H1 (cell line): ENCODE results near the gene LHPP. TPM values are rescaled to one million over a fixed set of nuclear protein-coding genes. Genes with fewer than 3 reads are reported as not detected.

ENCODE experiments used
- CTCF ChIA-PET: fragments of 300-600 bp; sonication (Branson Sonifier 250); formaldehyde crosslinking; loops from one replicate; lab custom pipeline; 2021; ENCODE audit not compliant: partially characterized antibody; lab: Charles Lee
- POLR2A ChIA-PET: fragments of 300-600 bp; sonication (Branson Sonifier 250); formaldehyde crosslinking; loops from one replicate; lab custom pipeline; 2021; ENCODE audit warnings: inconsistent platforms; ENCODE audit not compliant: partially characterized antibody; lab: Charles Lee
- DNase-seq, 2 experiments: peaks; one replicate each; pipeline versions ENCODE4 v3.0.0 to v3.0.0-alpha.2; 2010 to 2022; ENCODE audit warnings: low spot score in 2 of 2, low read depth in 1 of 2, mixed read lengths in 1 of 2
- FAIRE-seq: peaks from 2 replicates; lab custom pipeline; 2011; peaks lifted over from hg19 to GRCh38; lab: Jason Lieb, UNC
- H2AFZ ChIP-seq: 2 replicates; pipeline ENCODE4 v1.8.1; 2012; ENCODE audit warnings: low read length, inconsistent platforms
- H2AK5ac ChIP-seq: 2 replicates; pipeline ENCODE4 v1.6.1; 2013; ENCODE audit warnings: low read depth, low read length
- H2BK120ac ChIP-seq: replicated peaks from 2 replicates; pipeline ENCODE3; 2013; ENCODE audit warnings: low read depth, low read length, inconsistent platforms
- H2BK12ac ChIP-seq: 2 replicates; pipeline ENCODE4 v1.6.1; 2013; ENCODE audit warnings: low read depth, low read length
- H2BK15ac ChIP-seq: 2 replicates; pipeline ENCODE4 v1.6.1; 2013; ENCODE audit warnings: low read length
- H2BK20ac ChIP-seq: 2 replicates; pipeline ENCODE4 v1.6.1; 2013; ENCODE audit warnings: low read length
- H2BK5ac ChIP-seq: 2 replicates; pipeline ENCODE4 v1.6.1; 2013; ENCODE audit warnings: low read depth, low read length
- H3K14ac ChIP-seq: 2 replicates; pipeline ENCODE4 v1.6.1; 2013; ENCODE audit warnings: inconsistent platforms; ENCODE audit not compliant: insufficient read length
- H3K18ac ChIP-seq: 2 replicates; pipeline ENCODE4 v1.6.1; 2013; ENCODE audit warnings: low read length; ENCODE audit errors: extremely low read depth
- H3K23ac ChIP-seq: 2 replicates; pipeline ENCODE4 v1.6.1; 2013; ENCODE audit warnings: inconsistent platforms; ENCODE audit not compliant: insufficient read length
- H3K23me2 ChIP-seq: 2 replicates; pipeline ENCODE4 v1.6.1; 2013; ENCODE audit warnings: low read depth, low read length
- H3K27ac ChIP-seq: 2 replicates; pipeline ENCODE4 v1.6.1; 2011; ENCODE audit warnings: low read depth, low read length, inconsistent platforms
- H3K27me3 ChIP-seq, 4 experiments: replicated peaks in 1 of 4; 1 replicate in 1 of 4; 2 replicates in 3 of 4; pipeline versions ENCODE4 v1.6.1 to v1.8.1; 2011 to 2013; ENCODE audit warnings: low read length in 3 of 4, mild to moderate bottlenecking in 3 of 4, inconsistent platforms in 2 of 4, mixed read lengths in 2 of 4, moderate library complexity in 1 of 4; ENCODE audit not compliant: control insufficient read depth in 3 of 4, insufficient read depth in 3 of 4; ENCODE audit errors: extremely low read depth in 1 of 4
- H3K36me3 ChIP-seq, 4 experiments: 2 replicates each; pipeline versions ENCODE4 v1.6.1 to v1.8.1; 2011 to 2013; ENCODE audit warnings: mild to moderate bottlenecking in 4 of 4, low read length in 3 of 4, moderate library complexity in 2 of 4, control low read depth in 1 of 4, inconsistent platforms in 1 of 4; ENCODE audit not compliant: insufficient read depth in 4 of 4, control insufficient read depth in 2 of 4
- H3K4ac ChIP-seq: replicated peaks from 2 replicates; pipeline ENCODE3; 2013; ENCODE audit warnings: low read length, low read depth, mixed read lengths, inconsistent platforms; ENCODE audit not compliant: insufficient read length
- H3K4me1 ChIP-seq, 4 experiments: replicated peaks in 1 of 4; 1 replicate in 1 of 4; 2 replicates in 3 of 4; pipeline versions ENCODE4 v1.6.1 to v1.8.1; 2011 to 2013; ENCODE audit warnings: low read length in 3 of 4, inconsistent platforms in 2 of 4, mixed read lengths in 1 of 4; ENCODE audit not compliant: insufficient read depth in 4 of 4, control insufficient read depth in 3 of 4
- H3K4me2 ChIP-seq, 2 experiments: 2 replicates each; pipeline versions ENCODE4 v1.6.1 to v1.8.1; 2011 to 2013; ENCODE audit warnings: low read depth in 2 of 2, low read length in 2 of 2, control low read depth in 1 of 2, inconsistent platforms in 1 of 2, mild to moderate bottlenecking in 1 of 2; ENCODE audit not compliant: insufficient read depth in 1 of 2
- H3K4me3 ChIP-seq, 4 experiments: fragments of 200-600, 300-600 bp in 1 of 4; sonication (generic), shearing (Covaris generic), sonication (Bioruptor Twin) in 1 of 4; 2 replicates each; pipeline versions ENCODE4 v1.5.1 to v1.8.1; 2011 to 2016; ENCODE audit warnings: low read length in 4 of 4, low read depth in 3 of 4, control low read depth in 2 of 4, inconsistent platforms in 2 of 4, mild to moderate bottlenecking in 2 of 4, mixed read lengths in 1 of 4, moderate library complexity in 1 of 4; ENCODE audit not compliant: insufficient read depth in 2 of 4; ENCODE audit errors: extremely low read depth in 1 of 4
- H3K56ac ChIP-seq: replicated peaks from 2 replicates; pipeline ENCODE3; 2013; ENCODE audit warnings: low read depth, mild to moderate bottlenecking, mixed read lengths, low read length, inconsistent platforms; ENCODE audit not compliant: insufficient read length
- H3K79me1 ChIP-seq: 2 replicates; pipeline ENCODE4 v1.6.1; 2013; ENCODE audit warnings: low read depth, low read length, control low read depth
- H3K79me2 ChIP-seq, 2 experiments: 2 replicates each; pipeline versions ENCODE4 v1.6.1 to v1.8.1; 2012 to 2013; ENCODE audit warnings: low read length in 2 of 2, mild to moderate bottlenecking in 2 of 2, inconsistent platforms in 1 of 2; ENCODE audit not compliant: insufficient read depth in 2 of 2, control insufficient read depth in 1 of 2
- H3K9ac ChIP-seq, 4 experiments: replicated peaks in 1 of 4; 1 replicate in 1 of 4; 2 replicates in 3 of 4; pipeline versions ENCODE4 v1.6.1 to v1.8.1; 2011 to 2013; ENCODE audit warnings: low read depth in 3 of 4, low read length in 3 of 4, control low read depth in 2 of 4, mild to moderate bottlenecking in 2 of 4, moderate library complexity in 2 of 4, inconsistent platforms in 1 of 4; ENCODE audit errors: extremely low read depth in 1 of 4
- H3K9me3 ChIP-seq, 2 experiments: 2 replicates each; pipeline versions ENCODE4 v1.6.1 to v1.8.1; 2012 to 2013; ENCODE audit warnings: mild to moderate bottlenecking in 2 of 2, moderate library complexity in 2 of 2, control low read depth in 1 of 2, inconsistent platforms in 1 of 2, low read depth in 1 of 2, low read length in 1 of 2, mixed read lengths in 1 of 2; ENCODE audit not compliant: insufficient read depth in 2 of 2
- H4K20me1 ChIP-seq, 2 experiments: replicated peaks in 1 of 2; 2 replicates each; pipeline versions ENCODE3 to v1.8.1; 2011 to 2013; ENCODE audit warnings: inconsistent platforms in 2 of 2, low read length in 2 of 2, mild to moderate bottlenecking in 1 of 2; ENCODE audit not compliant: insufficient read depth in 2 of 2, control insufficient read depth in 1 of 2
- H4K5ac ChIP-seq: 2 replicates; pipeline ENCODE4 v1.6.1; 2013; ENCODE audit warnings: low read length, low read depth, mixed read lengths, inconsistent platforms; ENCODE audit not compliant: insufficient read length
- H4K8ac ChIP-seq: 2 replicates; pipeline ENCODE4 v1.8.0; 2013; ENCODE audit warnings: mild to moderate bottlenecking, moderate library complexity, low read length, inconsistent platforms; ENCODE audit not compliant: insufficient read depth; ENCODE audit errors: extremely low read depth
- H4K91ac ChIP-seq: replicated peaks from 2 replicates; pipeline ENCODE3; 2013; ENCODE audit warnings: low read length, mixed read lengths, inconsistent platforms; ENCODE audit not compliant: insufficient read length
- ASH2L ChIP-seq: fragments of 200-600, 300-600 bp; sonication (generic); IDR thresholded peaks from one replicate; pipeline ENCODE4 v1.7.1; 2017; ENCODE audit warnings: low read length
- CBX5 ChIP-seq: fragments of 300-800, 300-1000 bp; sonication (generic); IDR thresholded peaks from 2 replicates; pipeline ENCODE4 v1.7.1; 2016; ENCODE audit warnings: antibody characterized with exemption, low read length, low read depth
- CBX8 ChIP-seq: fragments of 300-800, 300-1000 bp; sonication (generic); IDR thresholded peaks from 2 replicates; pipeline ENCODE4 v1.7.1; 2016; ENCODE audit warnings: low read depth, low read length, borderline replicate concordance
- EGR1 ChIP-seq: IDR thresholded peaks from 2 replicates; pipeline ENCODE4 v1.6.1; 2011; ENCODE audit warnings: low read depth, low read length, borderline replicate concordance
- GTF2F1 ChIP-seq: IDR thresholded peaks from 2 replicates; pipeline ENCODE4 v1.6.1; 2012; ENCODE audit warnings: low read depth, low read length, improper control_type of control experiment, borderline replicate concordance
- RNF2 ChIP-seq: fragments of 200-900, 300-1000 bp; sonication (generic); IDR thresholded peaks from 2 replicates; pipeline ENCODE4 v1.7.1; 2016; ENCODE audit warnings: borderline replicate concordance, low read depth, mild to moderate bottlenecking, antibody characterized with exemption, low read length; ENCODE audit not compliant: poor library complexity, severe bottlenecking; ENCODE audit errors: missing control alignments
- SAP30 ChIP-seq: fragments of 300-600 bp; sonication (generic); IDR thresholded peaks from 2 replicates; pipeline ENCODE4 v1.7.1; 2012; ENCODE audit warnings: low read length, moderate library complexity, mild to moderate bottlenecking, inconsistent platforms; ENCODE audit not compliant: insufficient read depth, insufficient replicate concordance
- WGBS, 2 experiments: shearing (Covaris generic) in 1 of 2; methylation state at CpG; one replicate each; pipeline versions ENCODE4 v1.1.6 to v1.1.7; 2013 to 2015; ENCODE audit warnings: low lambda C conversion rate in 2 of 2, mixed read lengths in 2 of 2, inconsistent platforms in 1 of 2, low coverage in 1 of 2, missing lambda C conversion rate in 1 of 2; ENCODE audit not compliant: insufficient replicate concordance in 2 of 2, insufficient coverage in 1 of 2, insufficient read length in 1 of 2; ENCODE audit errors: extremely low coverage in 1 of 2, missing lambda C conversion rate in 1 of 2; 5-methylcytosine and 5-hydroxymethylcytosine counted together
- polyA plus RNA-seq, 7 experiments: library from polyadenylated mRNA; depleted of rRNA in 3 of 7; stranded (reverse) in 5 of 7; unstranded in 2 of 7; fragments of >200 nt in 5 of 7; fragments of 200-250 nt in 2 of 7; gene quantifications; 1 replicate in 5 of 7; 2 replicates in 1 of 7; 4 replicates in 1 of 7; pipeline versions ENCODE4 v1.2.1 to v1.2.3, GENCODE V29; 2011 to 2013; ENCODE audit warnings: missing spikeins in 2 of 7, mixed read lengths in 2 of 7
- total RNA-seq: library from RNA; stranded (reverse); fragmentation: NEBNext Ultra II Directional; extraction: Animal tissue kit (Norgen Biotek cat#: 25700); gene quantifications from 2 replicates; pipeline ENCODE4 v1.2.1, GENCODE V29; 2021
- TF ChIP-seq, protein P1 (sequence below): IDR thresholded peaks from 2 replicates; pipeline ENCODE4 v1.6.1; 2012; ENCODE audit warnings: low read length, inconsistent platforms
- TF ChIP-seq, protein P2 (sequence below): IDR thresholded peaks from 2 replicates; pipeline ENCODE4 v1.6.1; 2011; ENCODE audit warnings: low read length, improper control_type of control experiment

The LHPP gene
- total and polyA plus RNA-seq, 2 of the 8 experiments (the other 6 are each of a cell fraction or from before 2014, with no cell fraction given): 26.0 to 45.0 TPM

GRCh38 chr10:124643330-124644009 lies 181.8 kb downstream of the LHPP start:
- H3K23ac ChIP-seq: no peak overlapping the region
- H3K4me1 ChIP-seq: peaks cover 0 to 6% (median 2%) of the 10 kb centered on the region in 4 experiments; a peak in 2 of 7 replicates
- H3K79me2 ChIP-seq: no peaks in the 10 kb centered on the region; a peak in 1 of 4 replicates
- no peak overlapping the region for H2BK15ac ChIP-seq
- H3K4me3 ChIP-seq: no peak overlapping the region
- no peak overlapping the region for H3K18ac ChIP-seq
- no peak overlapping the region for H2BK120ac ChIP-seq
- whole genome bisulfite sequencing, 2 experiments: 93% methylated on average over 30 of the region's 30 CpGs; no CpG with 5 or more reads in 1 of the 2 experiments
- peaks cover 1 to 3% of the 10 kb centered on the region in 2 experiments for H4K20me1 ChIP-seq
- FAIRE-seq: no peak
- H4K8ac ChIP-seq: no peak overlapping the region
- ChIA-PET CTCF (interaction anchor here (0.9 to 5.5 kb wide), 17 partner anchors 11 to 104 kb away, joined by 3 to 37 read pairs (median 4); no protein-coding TSS in a partner anchor), POLR2A (no interaction called here)
- H2BK12ac ChIP-seq: no peak overlapping the region
- no peak overlapping the region for H4K91ac ChIP-seq
- no peak overlapping the region for H3K56ac ChIP-seq
- H3K23me2 ChIP-seq: 0 out of 2 replicates have a peak, but pooled peaks cover 2% of the 10 kb centered on the region
- H3K4me2 ChIP-seq: no peak overlapping the region
- H3K9me3 ChIP-seq: no peaks in the 10 kb centered on the region
- no peak overlapping the region for H4K5ac ChIP-seq
- H3K9ac ChIP-seq: no peak overlapping the region
- H2AFZ ChIP-seq: no peak overlapping the region
- H3K79me1 ChIP-seq: no peaks in the 10 kb centered on the region; the same call in 1 of the 2 replicates
- no peaks in the 10 kb centered on the region for H3K27me3 ChIP-seq
- H2BK5ac ChIP-seq: no peak overlapping the region
- H2AK5ac ChIP-seq: no peak overlapping the region
- H3K36me3 ChIP-seq: no peaks in the 10 kb centered on the region
- H3K14ac ChIP-seq: no peak overlapping the region
- DNase-seq: no peak
- H3K27ac ChIP-seq: no peak overlapping the region
- H3K4ac ChIP-seq: no peak overlapping the region
- no peak overlapping the region for H2BK20ac ChIP-seq
- no peak for TF ChIP-seq CBX5
- no peak for TF ChIP-seq RNF2
- no peak for TF ChIP-seq EGR1
- TF ChIP-seq, protein P1, sequence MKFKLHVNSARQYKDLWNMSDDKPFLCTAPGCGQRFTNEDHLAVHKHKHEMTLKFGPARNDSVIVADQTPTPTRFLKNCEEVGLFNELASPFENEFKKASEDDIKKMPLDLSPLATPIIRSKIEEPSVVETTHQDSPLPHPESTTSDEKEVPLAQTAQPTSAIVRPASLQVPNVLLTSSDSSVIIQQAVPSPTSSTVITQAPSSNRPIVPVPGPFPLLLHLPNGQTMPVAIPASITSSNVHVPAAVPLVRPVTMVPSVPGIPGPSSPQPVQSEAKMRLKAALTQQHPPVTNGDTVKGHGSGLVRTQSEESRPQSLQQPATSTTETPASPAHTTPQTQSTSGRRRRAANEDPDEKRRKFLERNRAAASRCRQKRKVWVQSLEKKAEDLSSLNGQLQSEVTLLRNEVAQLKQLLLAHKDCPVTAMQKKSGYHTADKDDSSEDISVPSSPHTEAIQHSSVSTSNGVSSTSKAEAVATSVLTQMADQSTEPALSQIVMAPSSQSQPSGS: no peak
- no peak for TF ChIP-seq GTF2F1
- TF ChIP-seq, protein P2, sequence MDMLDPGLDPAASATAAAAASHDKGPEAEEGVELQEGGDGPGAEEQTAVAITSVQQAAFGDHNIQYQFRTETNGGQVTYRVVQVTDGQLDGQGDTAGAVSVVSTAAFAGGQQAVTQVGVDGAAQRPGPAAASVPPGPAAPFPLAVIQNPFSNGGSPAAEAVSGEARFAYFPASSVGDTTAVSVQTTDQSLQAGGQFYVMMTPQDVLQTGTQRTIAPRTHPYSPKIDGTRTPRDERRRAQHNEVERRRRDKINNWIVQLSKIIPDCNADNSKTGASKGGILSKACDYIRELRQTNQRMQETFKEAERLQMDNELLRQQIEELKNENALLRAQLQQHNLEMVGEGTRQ: no peak
- no peak for TF ChIP-seq ASH2L
- TF ChIP-seq CBX8: no peak
- no peak for TF ChIP-seq SAP30
